Stomach (tissue), 4 donors: ENCODE measurements around the gene PRR12.

ENCODE experiments used
- EP300 ChIP-seq: sonication (generic); formaldehyde crosslinking; IDR thresholded peaks from one replicate; pipeline ENCODE4 v1.6.1; 2017; ENCODE audit warnings: antibody characterized with exemption
- POLR2A ChIP-seq, 4 donors: fragments of 450-650 bp; IDR thresholded peaks; one replicate each; pipeline ENCODE4 v1.6.1; 2016; ENCODE audit warnings: antibody characterized with exemption in 4 of 4, control low read depth in 2 of 4, mild to moderate bottlenecking in 1 of 4, moderate library complexity in 1 of 4
- POLR2AphosphoS5 ChIP-seq, 3 donors: sonication (generic); formaldehyde crosslinking; IDR thresholded peaks; one replicate each; pipeline ENCODE4 v1.6.1; 2016; ENCODE audit warnings: antibody characterized with exemption in 3 of 3
- TF ChIP-seq, protein P1 (sequence below), 7 experiments: fragments of 450-650 bp in 4 of 7; fragments of 200-600 bp in 3 of 7; sonication (generic) in 3 of 7; IDR thresholded peaks; one replicate each; pipeline ENCODE4 v1.5.1; 2016 to 2019; ENCODE audit warnings: antibody characterized with exemption in 7 of 7, control low read depth in 2 of 7, mild to moderate bottlenecking in 1 of 7

DNA sequence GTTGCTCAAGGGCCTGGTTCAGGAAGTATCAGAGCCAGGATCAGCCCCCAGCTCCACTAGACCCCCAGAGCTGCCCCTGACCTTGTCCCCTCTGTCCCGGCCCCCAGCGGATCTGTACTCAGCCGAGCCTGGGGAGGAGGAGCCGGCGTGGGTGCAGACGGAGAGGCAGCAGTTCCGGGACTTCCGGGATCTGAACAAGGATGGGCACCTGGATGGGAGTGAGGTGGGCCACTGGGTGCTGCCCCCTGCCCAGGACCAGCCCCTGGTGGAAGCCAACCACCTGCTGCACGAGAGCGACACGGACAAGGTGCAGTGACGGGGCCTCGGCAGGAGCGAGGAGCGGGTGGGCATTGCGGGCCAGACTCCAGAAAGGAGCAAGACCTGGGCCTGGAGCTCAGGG, 48.5 kb upstream of the PRR12 start:
- TF ChIP-seq POLR2A (IDR thresholded peaks at IDR 0.05) (no peak), POLR2AphosphoS5 (IDR thresholded peaks at IDR 0.05) (no peak), EP300 (no peak)
- TF ChIP-seq, protein P1, sequence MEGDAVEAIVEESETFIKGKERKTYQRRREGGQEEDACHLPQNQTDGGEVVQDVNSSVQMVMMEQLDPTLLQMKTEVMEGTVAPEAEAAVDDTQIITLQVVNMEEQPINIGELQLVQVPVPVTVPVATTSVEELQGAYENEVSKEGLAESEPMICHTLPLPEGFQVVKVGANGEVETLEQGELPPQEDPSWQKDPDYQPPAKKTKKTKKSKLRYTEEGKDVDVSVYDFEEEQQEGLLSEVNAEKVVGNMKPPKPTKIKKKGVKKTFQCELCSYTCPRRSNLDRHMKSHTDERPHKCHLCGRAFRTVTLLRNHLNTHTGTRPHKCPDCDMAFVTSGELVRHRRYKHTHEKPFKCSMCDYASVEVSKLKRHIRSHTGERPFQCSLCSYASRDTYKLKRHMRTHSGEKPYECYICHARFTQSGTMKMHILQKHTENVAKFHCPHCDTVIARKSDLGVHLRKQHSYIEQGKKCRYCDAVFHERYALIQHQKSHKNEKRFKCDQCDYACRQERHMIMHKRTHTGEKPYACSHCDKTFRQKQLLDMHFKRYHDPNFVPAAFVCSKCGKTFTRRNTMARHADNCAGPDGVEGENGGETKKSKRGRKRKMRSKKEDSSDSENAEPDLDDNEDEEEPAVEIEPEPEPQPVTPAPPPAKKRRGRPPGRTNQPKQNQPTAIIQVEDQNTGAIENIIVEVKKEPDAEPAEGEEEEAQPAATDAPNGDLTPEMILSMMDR (IDR thresholded peaks at IDR 0.05): no peak
